CD4-positive, CD25-positive, alpha-beta regulatory T cell (primary cell): Measurements from ENCODE around the gene NOP58. TPM values are rescaled to one million over a fixed set of nuclear protein-coding genes. Genes with fewer than 3 reads are reported as not detected.
"Not testable (repeated sequence)": the region's sequence is repeated elsewhere in the genome, so short reads cannot be mapped to it uniquely, and the experiment has no call there.

Source experiments
- ATAC-seq, 2 donors: fragments of 150-1000 bp; cut with Tn5 transposase; one replicate each; pipeline ENCODE4 v1.10.0; 2021; ENCODE audit warnings: low read depth in 2 of 2, moderate number of reproducible peaks in 2 of 2, moderate library complexity in 1 of 2
- DNase-seq, 3 donors: peaks; one replicate each; pipeline versions ENCODE4 v3.0.0 to v3.0.0-alpha.2; 2012 to 2022; ENCODE audit warnings: mixed read lengths in 1 of 3
- H3K27ac ChIP-seq: one replicate; pipeline ENCODE4 v1.7.0; 2013; ENCODE audit warnings: mild to moderate bottlenecking, low read length; ENCODE audit not compliant: insufficient read depth, poor library complexity, severe bottlenecking
- H3K27me3 ChIP-seq: one replicate; pipeline ENCODE4 v1.7.0; 2013; ENCODE audit warnings: low read length; ENCODE audit not compliant: control insufficient read depth, insufficient read depth
- H3K36me3 ChIP-seq: one replicate; pipeline ENCODE4 v1.7.0; 2013; ENCODE audit warnings: mild to moderate bottlenecking, low read length, moderate library complexity; ENCODE audit not compliant: control insufficient read depth, insufficient read depth
- H3K4me1 ChIP-seq: 2 replicates; pipeline ENCODE4 v1.7.0; 2013; ENCODE audit warnings: mild to moderate bottlenecking, low read length; ENCODE audit not compliant: insufficient read depth, control insufficient read depth, poor library complexity, severe bottlenecking
- H3K4me3 ChIP-seq: one replicate; pipeline ENCODE4 v1.7.0; 2013; ENCODE audit warnings: low read depth, mild to moderate bottlenecking, low read length, moderate library complexity
- H3K9me3 ChIP-seq, 2 experiments: 1 replicate in 1 of 2; 2 replicates in 1 of 2; pipeline ENCODE4 v1.7.0; 2013; ENCODE audit warnings: low read length in 2 of 2, mild to moderate bottlenecking in 1 of 2, moderate library complexity in 1 of 2; ENCODE audit not compliant: control insufficient read depth in 2 of 2
- H3K27ac Mint-ChIP-seq, 3 donors: one replicate each; pipeline ENCODE4 v1.8.0; 2020 to 2022; ENCODE audit warnings: mild to moderate bottlenecking in 3 of 3, mixed read lengths in 3 of 3, moderate library complexity in 2 of 3
- H3K27me3 Mint-ChIP-seq: one replicate; pipeline ENCODE4 v1.8.0; 2022; ENCODE audit warnings: mild to moderate bottlenecking, mixed read lengths
- H3K36me3 Mint-ChIP-seq: one replicate; pipeline ENCODE4 v1.8.0; 2020; ENCODE audit warnings: mixed read lengths
- H3K4me1 Mint-ChIP-seq, 4 donors: one replicate each; pipeline ENCODE4 v1.8.0; 2020 to 2022; ENCODE audit warnings: mixed read lengths in 4 of 4, mild to moderate bottlenecking in 1 of 4
- H3K4me3 Mint-ChIP-seq, 4 donors: one replicate each; pipeline ENCODE4 v1.8.0; 2020 to 2022; ENCODE audit warnings: mild to moderate bottlenecking in 4 of 4, mixed read lengths in 4 of 4, moderate library complexity in 3 of 4
- H3K9me3 Mint-ChIP-seq, 7 donors: one replicate each; pipeline ENCODE4 v1.8.0; 2020 to 2022; ENCODE audit warnings: mixed read lengths in 7 of 7, mild to moderate bottlenecking in 3 of 7, moderate library complexity in 2 of 7
- polyA plus RNA-seq, 4 donors: library from polyadenylated mRNA; unstranded; fragments of 300-500 nt; fragmentation: Illumina TruSeq; gene quantifications; one replicate each; pipeline ENCODE4 v1.2.3, GENCODE V29; 2021
- total RNA-seq: library from RNA; stranded (reverse); gene quantifications from one replicate; pipeline ENCODE4 v1.2.3, GENCODE V29; 2022

Gene NOP58, protein sequence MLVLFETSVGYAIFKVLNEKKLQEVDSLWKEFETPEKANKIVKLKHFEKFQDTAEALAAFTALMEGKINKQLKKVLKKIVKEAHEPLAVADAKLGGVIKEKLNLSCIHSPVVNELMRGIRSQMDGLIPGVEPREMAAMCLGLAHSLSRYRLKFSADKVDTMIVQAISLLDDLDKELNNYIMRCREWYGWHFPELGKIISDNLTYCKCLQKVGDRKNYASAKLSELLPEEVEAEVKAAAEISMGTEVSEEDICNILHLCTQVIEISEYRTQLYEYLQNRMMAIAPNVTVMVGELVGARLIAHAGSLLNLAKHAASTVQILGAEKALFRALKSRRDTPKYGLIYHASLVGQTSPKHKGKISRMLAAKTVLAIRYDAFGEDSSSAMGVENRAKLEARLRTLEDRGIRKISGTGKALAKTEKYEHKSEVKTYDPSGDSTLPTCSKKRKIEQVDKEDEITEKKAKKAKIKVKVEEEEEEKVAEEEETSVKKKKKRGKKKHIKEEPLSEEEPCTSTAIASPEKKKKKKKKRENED
- 312 TPM for total RNA-seq
- polyA plus RNA-seq = 10 to 100 TPM; 79.2 to 99.4 (median 94.9) TPM

DNA sequence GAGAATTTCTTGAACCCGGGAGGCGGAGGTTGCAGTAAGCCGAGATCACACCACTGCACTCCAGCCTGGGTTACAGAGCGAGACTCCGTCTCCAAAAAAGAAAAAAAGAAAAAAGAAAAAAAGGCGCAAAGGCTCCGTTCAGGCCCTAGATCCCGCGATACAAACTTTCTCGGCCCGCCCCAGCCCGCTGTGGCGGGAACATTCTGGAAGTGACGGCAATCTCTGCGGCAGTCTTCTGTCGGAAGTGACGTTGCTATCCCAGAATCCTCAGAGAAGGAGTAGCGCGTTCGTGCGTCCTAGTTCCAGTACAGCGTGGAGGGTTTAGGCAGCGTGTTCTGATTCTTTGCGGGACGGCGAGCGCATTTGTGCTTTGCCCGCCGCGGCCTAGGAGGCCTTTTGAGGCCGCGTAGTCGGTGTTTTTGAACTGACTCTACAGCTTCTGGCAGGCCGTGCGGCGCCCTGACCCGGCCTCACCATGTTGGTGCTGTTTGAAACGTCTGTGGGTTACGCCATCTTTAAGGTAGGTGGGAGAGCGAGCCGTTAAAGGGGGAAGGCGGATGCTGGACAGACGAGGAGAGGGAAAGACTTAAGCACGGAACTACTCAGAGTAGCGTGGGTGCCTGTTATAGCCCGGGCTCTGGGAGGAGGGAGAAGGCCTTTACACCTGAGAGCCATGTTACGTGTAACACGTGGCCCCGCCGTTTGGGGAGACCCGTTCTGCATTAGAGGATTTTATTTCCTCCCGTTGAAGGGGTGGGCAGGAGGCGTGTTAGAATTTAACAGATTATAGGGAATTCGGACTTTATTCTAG is at the start of gene NOP58:
Gene NOP58 (plus strand): TSS at position 297 of the 811 bp plus-strand sequence. CDS start 179 bp downstream, at position 476.
- Histone ChIP-seq H3K27ac (peak within 1 kb of the TSS; percentile 97), H3K36me3 (no peaks in the 10 kb centered on the region), H3K9me3 (no peaks in the 10 kb centered on the region), H3K27me3 (no peaks in the 10 kb centered on the region), H3K4me1 (peaks cover 38% of the 10 kb centered on the region), H3K4me3 (peak within 1 kb of the TSS; percentile 100)
- peaks cover 6 to 36% (median 12%) of the 10 kb centered on the region in 4 donors for H3K4me1 Mint-ChIP-seq
- peak within 1 kb of the TSS in 1 of 3 donors; percentile 82 for H3K27ac Mint-ChIP-seq
- ATAC-seq = peak; percentile 87 to 90
- H3K36me3 Mint-ChIP-seq = no peaks in the 10 kb centered on the region
- H3K9me3 Mint-ChIP-seq = no peaks in the 10 kb centered on the region
- H3K27me3 Mint-ChIP-seq = no peaks in the 10 kb centered on the region
- DNase-seq = peak; percentile 91 to 97 (median 94)
- peak within 1 kb of the TSS in 3 of 4 donors; percentile 38 to 87 (median 64) for H3K4me3 Mint-ChIP-seq

DNA sequence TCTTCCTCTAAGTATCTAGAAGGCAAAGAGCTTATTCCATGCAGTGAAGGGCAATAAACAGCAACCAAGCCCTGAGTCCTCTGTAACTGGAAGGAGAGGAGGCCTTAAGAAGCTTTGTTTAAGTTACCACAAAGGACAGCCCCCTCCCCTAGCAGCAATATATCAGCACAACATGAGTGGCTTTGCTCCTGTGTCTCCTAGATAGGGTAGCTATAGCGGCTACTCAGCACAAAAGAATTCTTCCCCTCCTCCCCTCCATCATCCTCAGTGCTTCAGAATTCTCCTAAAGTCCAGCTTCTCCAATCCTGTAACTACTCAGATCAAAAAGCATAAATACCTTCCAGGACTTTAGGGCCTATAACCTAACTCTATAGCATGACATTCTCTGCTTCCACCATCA is 43.7 kb upstream of the NOP58 start:
- peaks cover 23% of the 10 kb centered on the region for H3K36me3 ChIP-seq
- H3K4me1 ChIP-seq = peaks cover 7% of the 10 kb centered on the region
- Mint-ChIP-seq H3K27ac (peak overlapping the region in 2 of 3 donors; percentile 62 to 66), H3K36me3 (peaks cover 39% of the 10 kb centered on the region), H3K9me3 (peaks cover 0 to 2% (median 0%) of the 10 kb centered on the region in 7 donors), H3K4me3 (peak overlapping the region in 1 of 4 donors; percentile 3), H3K4me1 (peaks cover 26 to 64% (median 47%) of the 10 kb centered on the region in 4 donors), H3K27me3 (no peaks in the 10 kb centered on the region)
- ATAC-seq = no peak
- DNase-seq = no peak
- H3K9me3 ChIP-seq = no peaks in the 10 kb centered on the region
- no peak overlapping the region for H3K4me3 ChIP-seq
- no peaks in the 10 kb centered on the region for H3K27me3 ChIP-seq
- peak overlapping the region; percentile 9 for H3K27ac ChIP-seq

DNA sequence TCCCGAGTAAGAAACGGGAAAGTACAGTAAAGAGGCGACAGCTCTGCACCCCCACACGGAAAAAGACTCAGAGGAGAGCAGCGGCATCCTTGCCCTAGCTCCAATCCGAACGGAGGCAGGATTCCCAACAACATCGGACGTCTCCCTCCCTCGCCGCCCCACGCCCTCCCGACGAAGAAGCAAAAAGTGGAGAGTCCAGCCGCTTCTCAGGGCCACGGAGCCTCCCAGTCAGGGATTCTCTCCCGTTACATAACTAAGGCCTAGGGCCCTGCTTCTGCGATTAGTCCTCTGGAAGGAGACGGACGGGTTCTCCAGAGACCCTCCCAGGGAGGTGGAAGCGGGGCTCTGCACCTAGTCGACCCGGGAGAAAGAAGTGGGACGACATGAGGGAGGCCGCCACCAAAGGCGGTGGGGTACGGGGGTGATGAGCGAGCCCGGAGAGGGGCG is 27.8 kb upstream of the NOP58 start:
- Histone ChIP-seq H3K9me3 (no peaks in the 10 kb centered on the region), H3K4me1 (peaks cover 24% of the 10 kb centered on the region), H3K4me3 (peak overlapping the region; percentile 97), H3K27me3 (no peaks in the 10 kb centered on the region), H3K36me3 (peaks cover 3% of the 10 kb centered on the region), H3K27ac (peak overlapping the region; percentile 83)
- no peaks in the 10 kb centered on the region for H3K36me3 Mint-ChIP-seq
- ATAC-seq (peak; percentile 36 to 47), DNase-seq (no peak)
- H3K27ac Mint-ChIP-seq = peak overlapping the region in 2 of 3 donors; percentile 94 to 96
- H3K9me3 Mint-ChIP-seq = no peaks in the 10 kb centered on the region
- no peaks in the 10 kb centered on the region for H3K27me3 Mint-ChIP-seq
- H3K4me1 Mint-ChIP-seq = peaks cover 18 to 52% (median 35%) of the 10 kb centered on the region in 4 donors
- peak overlapping the region; percentile 94 to 100 (median 95) for H3K4me3 Mint-ChIP-seq

DNA sequence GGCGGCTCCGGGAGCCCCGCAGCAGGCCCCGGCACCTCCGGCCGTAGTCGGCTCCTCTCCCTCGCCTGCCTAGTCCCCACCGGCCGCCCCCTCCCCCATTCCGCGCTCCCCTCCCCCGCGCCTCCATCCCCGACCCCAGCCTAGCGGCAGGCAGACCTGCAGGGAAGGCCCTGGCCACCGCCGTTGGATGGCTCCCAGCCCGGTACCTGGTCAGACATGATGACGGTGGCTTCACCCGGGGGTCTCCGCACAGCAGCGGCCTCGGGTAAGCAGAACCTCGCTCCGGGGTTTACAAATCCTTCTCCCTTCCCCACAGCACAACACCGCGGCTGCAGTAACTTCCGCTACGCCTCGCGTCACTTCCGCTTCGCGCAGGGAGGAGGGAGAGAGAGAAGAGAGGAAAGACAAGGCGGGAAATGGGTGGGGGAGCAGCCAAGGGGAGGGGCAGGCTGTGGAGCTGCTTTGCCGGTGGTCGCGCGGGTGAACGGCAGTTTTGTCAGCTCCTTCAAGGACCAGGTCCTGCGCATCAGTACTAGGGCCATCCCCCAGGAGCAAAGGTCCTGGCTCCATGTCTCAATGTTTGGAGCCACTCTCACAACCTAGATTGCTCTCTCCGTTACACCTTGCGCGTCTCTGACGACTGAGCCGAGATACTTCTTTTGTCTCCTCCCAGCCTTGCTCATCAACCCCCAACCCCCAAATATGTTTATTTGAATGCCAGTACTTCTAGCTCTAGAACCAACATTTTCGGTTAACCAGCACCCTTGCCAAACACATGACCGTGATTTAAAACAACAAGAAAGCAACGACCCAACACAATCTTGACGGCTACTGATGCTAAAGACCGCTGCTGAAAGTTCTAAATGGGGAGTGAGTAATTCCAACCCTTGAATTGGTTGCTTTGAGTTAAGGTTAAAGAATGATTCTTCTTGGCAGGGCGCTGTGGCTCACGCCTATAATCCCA is 27.0 kb upstream of the NOP58 start, which contains the start of gene SUMO1:
Gene SUMO1 (minus strand): TSS at position 364 of the 964 bp plus-strand sequence. CDS start 146 bp downstream, at position 218.
- Histone ChIP-seq H3K4me3 (peak within 1 kb of the TSS; percentile 97), H3K36me3 (no peaks in the 10 kb centered on the region), H3K4me1 (peaks cover 24% of the 10 kb centered on the region), H3K9me3 (no peaks in the 10 kb centered on the region), H3K27me3 (no peaks in the 10 kb centered on the region), H3K27ac (peak within 1 kb of the TSS; percentile 83)
- ATAC-seq = peak; percentile 95 to 97
- Mint-ChIP-seq H3K4me3 (peak within 1 kb of the TSS; percentile 94 to 100 (median 95)), H3K36me3 (no peaks in the 10 kb centered on the region), H3K27ac (peak within 1 kb of the TSS; percentile 96 to 99 (median 96)), H3K27me3 (no peaks in the 10 kb centered on the region), H3K4me1 (peaks cover 11 to 45% (median 28%) of the 10 kb centered on the region in 4 donors), H3K9me3 (no peaks in the 10 kb centered on the region)
- DNase-seq = peak; percentile 91 to 96 (median 91)

DNA sequence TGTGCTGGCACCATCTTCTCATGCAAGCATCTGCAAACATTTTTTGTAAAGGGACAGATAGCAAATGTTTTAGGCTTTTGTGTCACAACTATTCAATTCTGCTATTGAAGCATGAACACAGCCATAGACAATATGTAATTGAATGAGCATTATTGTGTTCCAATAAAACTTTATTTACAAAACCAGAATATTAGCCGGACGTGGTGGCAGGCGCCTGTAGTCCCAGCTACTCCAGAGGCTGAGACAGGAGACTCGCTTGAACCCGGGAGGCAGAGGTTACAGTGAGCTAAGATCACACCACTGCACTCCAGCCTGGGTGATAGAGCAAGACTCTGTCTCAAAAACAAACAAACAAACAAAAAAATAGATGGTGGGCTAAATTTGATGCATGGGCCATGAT is 17.9 kb upstream of the NOP58 start:
- not testable (repeated sequence) for H3K4me3 Mint-ChIP-seq, H3K27me3 ChIP-seq, H3K4me1 Mint-ChIP-seq, H3K27ac ChIP-seq, H3K36me3 Mint-ChIP-seq, H3K4me3 ChIP-seq, H3K36me3 ChIP-seq, DNase-seq, ATAC-seq, H3K9me3 ChIP-seq, H3K9me3 Mint-ChIP-seq, H3K4me1 ChIP-seq, H3K27ac Mint-ChIP-seq
- H3K27me3 Mint-ChIP-seq = peaks cover 17% of the 10 kb centered on the region

DNA sequence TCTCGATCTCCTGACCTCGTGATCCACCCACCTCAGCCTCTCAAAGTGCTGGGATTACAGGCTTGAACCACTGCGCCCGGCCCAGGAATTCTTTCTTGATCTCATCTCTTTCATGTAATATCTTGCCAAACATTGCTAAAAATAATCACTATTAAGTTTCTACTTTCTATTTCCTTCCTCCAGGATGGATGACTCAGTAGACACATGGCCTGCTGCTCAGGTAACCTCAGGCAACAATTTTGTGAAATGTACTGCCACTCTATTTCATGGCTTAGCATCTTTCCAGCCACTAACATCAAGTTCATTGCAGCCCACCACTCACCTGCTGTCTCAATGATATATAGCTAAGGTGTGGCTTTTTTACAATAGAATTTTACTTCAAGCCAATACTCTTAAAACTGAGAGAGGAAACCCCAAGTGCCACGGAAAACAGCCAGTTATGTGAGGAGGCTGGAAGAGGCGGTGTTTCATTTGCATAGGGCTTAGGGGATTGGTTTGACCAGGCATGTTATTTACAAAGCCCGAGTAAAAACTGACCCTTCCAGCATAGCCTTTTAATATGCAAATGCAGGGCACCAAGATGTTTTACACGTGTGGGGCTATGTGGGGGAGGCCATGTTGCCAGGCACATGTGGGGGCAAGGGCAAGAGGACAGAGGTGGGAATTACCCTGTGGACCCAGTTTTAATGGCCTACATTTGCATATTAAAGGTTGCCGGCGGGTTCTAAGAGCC is 15.9 kb upstream of the NOP58 start:
- H3K4me1 Mint-ChIP-seq = no peaks in the 10 kb centered on the region
- Histone ChIP-seq H3K4me1 (no peaks in the 10 kb centered on the region), H3K4me3 (no peak overlapping the region), H3K27me3 (no peaks in the 10 kb centered on the region), H3K27ac (no peak overlapping the region), H3K9me3 (no peaks in the 10 kb centered on the region), H3K36me3 (no peaks in the 10 kb centered on the region)
- H3K27me3 Mint-ChIP-seq = peaks cover 11% of the 10 kb centered on the region
- no peak overlapping the region for H3K27ac Mint-ChIP-seq
- no peak overlapping the region for H3K4me3 Mint-ChIP-seq
- no peaks in the 10 kb centered on the region for H3K9me3 Mint-ChIP-seq
- DNase-seq (no peak), ATAC-seq (no peak)
- H3K36me3 Mint-ChIP-seq = no peaks in the 10 kb centered on the region
